Measurements from ENCODE around the gene DGLUCY. TPM values are rescaled to one million over a fixed set of nuclear protein-coding genes. Genes with fewer than 3 reads are reported as not detected.

The DGLUCY gene
- total and polyA plus RNA-seq, 2 of the 8 experiments (the other 6 are each of a cell fraction or from before 2014, with no cell fraction given) = 24.9 to 31.8 TPM

GRCh38 chr14:91146661-91147060 is 32.8 kb downstream of the DGLUCY start (continued):
- no peak for TF ChIP-seq HDAC2 (IDR thresholded peaks at IDR 0.05; ENCODE audit: borderline replicate concordance in 1 of 2, low read depth in 2 of 2, low read length in 2 of 2)
- no peak for TF ChIP-seq MAFK (IDR thresholded peaks at IDR 0.05; ENCODE audit: low read depth, low read length)
- TF ChIP-seq JUND (IDR thresholded peaks at IDR 0.05; ENCODE audit: low read length) = no peak
